OCI-LY7 (cell line): ENCODE results near the gene CDH1. TPM values are rescaled to one million over a fixed set of nuclear protein-coding genes. Genes with fewer than 3 reads are reported as not detected.

Source experiments
- BruUV-seq: library from RNA; stranded (reverse); fragments of 400-500 nt; replicated peaks from 2 replicates; lab custom pipeline; 2021; lab: Mats Ljungman, UMichigan
- CTCF ChIA-PET: fragments of 300-600 bp; sonication (Branson Sonifier 250); formaldehyde crosslinking; loops from one replicate; lab custom pipeline; 2022; ENCODE audit warnings: antibody characterized with exemption; ENCODE audit not compliant: unreplicated experiment; lab: Charles Lee
- POLR2A ChIA-PET: fragments of 300-600 bp; sonication (Branson Sonifier 250); formaldehyde crosslinking; loops from one replicate; lab custom pipeline; 2022; ENCODE audit warnings: antibody characterized with exemption; lab: Charles Lee
- DNase-seq: peaks from one replicate; pipeline ENCODE4 v3.0.0-alpha.2; 2015; ENCODE audit warnings: low spot score
- H2AFZ ChIP-seq: fragments of 200-600 bp; sonication (generic), shearing (Covaris generic); 2 replicates; pipeline ENCODE4 v1.6.1; 2014; ENCODE audit warnings: mild to moderate bottlenecking, antibody characterized with exemption, low read length, moderate library complexity
- H3K27ac ChIP-seq: fragments of 200-600 bp; sonication (generic); 2 replicates; pipeline ENCODE4 v1.5.1; 2014; ENCODE audit warnings: mixed run types, low read depth, mild to moderate bottlenecking, moderate library complexity, low read length, inconsistent platforms; ENCODE audit not compliant: poor library complexity, severe bottlenecking
- H3K36me3 ChIP-seq: fragments of 200-600 bp; sonication (generic); 2 replicates; pipeline ENCODE4 v1.6.1; 2014; ENCODE audit warnings: mild to moderate bottlenecking, antibody characterized with exemption, low read length, moderate library complexity, mixed read lengths; ENCODE audit not compliant: insufficient read depth
- H3K4me1 ChIP-seq: fragments of 200-600 bp; sonication (generic); 2 replicates; pipeline ENCODE4 v1.5.1; 2014; ENCODE audit warnings: mild to moderate bottlenecking, low read length; ENCODE audit not compliant: insufficient read depth, poor library complexity, severe bottlenecking
- H3K4me2 ChIP-seq: fragments of 200-600 bp; sonication (generic); 2 replicates; pipeline ENCODE4 v1.6.1; 2014; ENCODE audit warnings: mild to moderate bottlenecking, low read length
- H3K4me3 ChIP-seq: fragments of 200-600 bp; sonication (generic); 2 replicates; pipeline ENCODE4 v1.5.1; 2014; ENCODE audit warnings: mild to moderate bottlenecking, low read depth, low read length; ENCODE audit not compliant: poor library complexity, severe bottlenecking
- H3K79me2 ChIP-seq: fragments of 200-600 bp; sonication (generic); 2 replicates; pipeline ENCODE4 v1.6.1; 2016; ENCODE audit warnings: low read depth, mild to moderate bottlenecking, low read length, moderate library complexity, mixed read lengths; ENCODE audit not compliant: insufficient read depth
- H3K9me2 ChIP-seq: fragments of 200-600 bp; sonication (generic); 2 replicates; pipeline ENCODE4 v1.6.1; 2016; ENCODE audit warnings: mild to moderate bottlenecking, low read length, mixed read lengths; ENCODE audit not compliant: insufficient read depth
- H3K9me3 ChIP-seq: fragments of 200-600 bp; sonication (generic); 2 replicates; pipeline ENCODE4 v1.6.1; 2014; ENCODE audit warnings: mild to moderate bottlenecking, mixed run types, low read length, mixed read lengths
- H4K20me1 ChIP-seq: fragments of 200-600 bp; sonication (generic); 2 replicates; pipeline ENCODE4 v1.6.1; 2014; ENCODE audit warnings: mild to moderate bottlenecking, antibody characterized with exemption, low read length, moderate library complexity, mixed read lengths; ENCODE audit not compliant: insufficient read depth
- EZH2phosphoT487 ChIP-seq: fragments of 200-600 bp; sonication (generic); IDR thresholded peaks from 2 replicates; pipeline ENCODE4 v1.6.1; 2018; ENCODE audit warnings: low read depth, borderline replicate concordance, mild to moderate bottlenecking, mixed run types, antibody characterized with exemption, low read length, moderate library complexity, mixed read lengths
- intact Hi-C: fragments of 100-400 bp; cut with micrococcal nuclease; formaldehyde crosslinking; loops from one replicate; pipeline ENCODE4 v1.10.0; 2022; ENCODE audit not compliant: unreplicated experiment
- total RNA-seq, 2 experiments: library from RNA; depleted of rRNA in 1 of 2; stranded (reverse); fragments of >200 nt in 1 of 2; shearing (Covaris generic) in 1 of 2; gene quantifications; 2 replicates each; pipeline ENCODE4 v1.2.3, GENCODE V29; 2014 to 2022
- TF ChIP-seq, protein P1 (sequence below): fragments of 200-600 bp; sonication (generic); conservative IDR thresholded peaks from 2 replicates; pipeline ENCODE4 v1.5.1; 2014; ENCODE audit warnings: mild to moderate bottlenecking, antibody characterized with exemption, low read length, moderate library complexity, mixed read lengths

Gene CDH1
- total RNA-seq, 2 experiments from 2014 or later, result not detected

DNA sequence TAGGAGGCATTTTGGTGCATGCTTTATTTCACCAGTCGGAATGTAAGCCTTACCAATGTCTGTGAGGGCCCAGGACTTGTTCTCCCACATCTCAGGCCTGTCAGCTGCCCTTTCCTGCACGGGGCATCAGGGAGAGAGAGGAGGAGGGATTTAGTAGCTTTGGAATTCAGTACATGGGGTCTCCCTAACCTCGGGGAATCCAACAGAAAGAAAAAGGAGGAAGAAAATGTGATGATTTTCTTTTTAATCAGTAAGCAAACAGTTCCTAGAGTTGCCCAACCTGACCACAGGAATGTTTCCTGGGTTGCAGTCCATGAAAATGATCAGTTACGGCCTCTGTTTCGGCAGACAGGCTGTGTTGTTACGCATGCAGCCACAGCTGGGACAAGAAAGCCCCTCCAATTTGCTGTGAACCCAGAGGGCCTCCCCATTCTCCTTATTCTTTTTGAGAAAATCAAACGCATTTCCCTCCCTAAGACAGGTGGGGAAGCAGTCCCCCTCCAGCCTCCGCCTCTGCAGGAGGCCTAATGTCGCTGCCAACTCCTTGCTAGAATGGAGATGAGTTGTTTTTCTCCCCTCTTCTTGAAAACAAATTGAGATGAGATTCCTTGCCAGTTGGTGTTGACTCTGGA is 53.2 kb downstream of the CDH1 start:
- Histone ChIP-seq H4K20me1 (no peaks in the 10 kb centered on the region), H3K4me2 (no peak overlapping the region), H3K79me2 (no peaks in the 10 kb centered on the region), H2AFZ (no peak overlapping the region), H3K4me1 (no peaks in the 10 kb centered on the region), H3K27ac (no peak overlapping the region), H3K4me3 (no peak overlapping the region), H3K36me3 (no peaks in the 10 kb centered on the region), H3K9me3 (no peaks in the 10 kb centered on the region), H3K9me2 (no peaks in the 10 kb centered on the region)
- BruUV-seq, result no TSS peak
- ChIA-PET POLR2A (interaction anchor here (0.7 kb wide), 1 partner anchor 43 kb away, joined by 3 read pairs; no protein-coding TSS in a partner anchor), CTCF (no interaction called here)
- intact Hi-C loops, result no loop called here
- TF ChIP-seq, protein P1, sequence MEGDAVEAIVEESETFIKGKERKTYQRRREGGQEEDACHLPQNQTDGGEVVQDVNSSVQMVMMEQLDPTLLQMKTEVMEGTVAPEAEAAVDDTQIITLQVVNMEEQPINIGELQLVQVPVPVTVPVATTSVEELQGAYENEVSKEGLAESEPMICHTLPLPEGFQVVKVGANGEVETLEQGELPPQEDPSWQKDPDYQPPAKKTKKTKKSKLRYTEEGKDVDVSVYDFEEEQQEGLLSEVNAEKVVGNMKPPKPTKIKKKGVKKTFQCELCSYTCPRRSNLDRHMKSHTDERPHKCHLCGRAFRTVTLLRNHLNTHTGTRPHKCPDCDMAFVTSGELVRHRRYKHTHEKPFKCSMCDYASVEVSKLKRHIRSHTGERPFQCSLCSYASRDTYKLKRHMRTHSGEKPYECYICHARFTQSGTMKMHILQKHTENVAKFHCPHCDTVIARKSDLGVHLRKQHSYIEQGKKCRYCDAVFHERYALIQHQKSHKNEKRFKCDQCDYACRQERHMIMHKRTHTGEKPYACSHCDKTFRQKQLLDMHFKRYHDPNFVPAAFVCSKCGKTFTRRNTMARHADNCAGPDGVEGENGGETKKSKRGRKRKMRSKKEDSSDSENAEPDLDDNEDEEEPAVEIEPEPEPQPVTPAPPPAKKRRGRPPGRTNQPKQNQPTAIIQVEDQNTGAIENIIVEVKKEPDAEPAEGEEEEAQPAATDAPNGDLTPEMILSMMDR, result no peak
- no peak for TF ChIP-seq EZH2phosphoT487
- DNase-seq, result no peak

DNA sequence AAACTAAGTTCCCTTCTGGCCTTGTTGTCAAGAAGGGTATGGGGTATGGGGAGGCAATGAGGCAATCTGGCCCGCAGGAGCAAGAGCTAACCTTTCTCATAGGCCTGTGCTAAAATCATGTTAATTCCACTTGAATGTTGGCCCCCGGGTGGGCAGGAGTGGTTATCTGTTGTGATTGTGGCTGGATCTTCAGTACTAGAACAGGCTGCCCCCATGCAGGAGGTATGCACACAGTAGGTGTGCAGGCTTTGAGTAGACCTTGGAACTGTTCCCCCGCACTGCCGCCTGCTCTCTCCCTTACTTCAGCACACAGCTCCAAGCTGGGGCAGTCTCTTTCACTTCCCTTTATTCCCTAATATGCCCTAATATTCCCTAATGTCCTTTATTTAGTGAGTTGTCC is 53.9 kb downstream of the CDH1 start:
- CTCF ChIA-PET, result no interaction called here

More for the DNA sequence above, 53.9 kb downstream of the CDH1 start:
- Histone ChIP-seq H3K4me1 (no peaks in the 10 kb centered on the region), H2AFZ (no peak overlapping the region), H3K4me3 (no peak overlapping the region), H3K36me3 (no peaks in the 10 kb centered on the region), H3K79me2 (no peaks in the 10 kb centered on the region), H3K9me2 (no peaks in the 10 kb centered on the region), H4K20me1 (no peaks in the 10 kb centered on the region), H3K27ac (no peak overlapping the region), H3K4me2 (no peak overlapping the region), H3K9me3 (no peaks in the 10 kb centered on the region)
- TF ChIP-seq, protein P1, result no peak
- BruUV-seq, result no TSS peak
- intact Hi-C loops, result no loop called here
- no peak for DNase-seq
- POLR2A ChIA-PET, result interaction anchor here (0.7 kb wide), 1 partner anchor 42 kb away, joined by 3 read pairs; no protein-coding TSS in a partner anchor
